GM23248 (cell line): ENCODE data around the gene SIGLEC15. TPM values are rescaled to one million over a fixed set of nuclear protein-coding genes. Genes with fewer than 3 reads are reported as not detected.

Source experiments
- DNase-seq: peaks from one replicate; pipeline ENCODE4 v3.0.0-alpha.2; 2015
- H2AFZ ChIP-seq: fragments of 200-600 bp; sonication (generic); 2 replicates; pipeline ENCODE4 v1.6.1; 2016; ENCODE audit warnings: antibody characterized with exemption
- H3F3A ChIP-seq: fragments of 200-600 bp; sonication (generic); 2 replicates; pipeline ENCODE4 v1.6.1; 2016; ENCODE audit warnings: mild to moderate bottlenecking, antibody characterized with exemption, mixed run types; ENCODE audit not compliant: insufficient read depth
- H3K27ac ChIP-seq: fragments of 200-600 bp; sonication (generic); 2 replicates; pipeline ENCODE4 v1.5.1; 2016; ENCODE audit warnings: mild to moderate bottlenecking
- H3K27me3 ChIP-seq: fragments of 200-600 bp; sonication (generic); replicated peaks from 2 replicates; pipeline ENCODE4 v1.6.1; 2016; ENCODE audit warnings: mild to moderate bottlenecking; ENCODE audit not compliant: insufficient read depth
- H3K36me3 ChIP-seq: fragments of 200-600 bp; sonication (generic); 2 replicates; pipeline ENCODE4 v1.6.1; 2016; ENCODE audit warnings: low read depth, mild to moderate bottlenecking
- H3K4me1 ChIP-seq: fragments of 200-600 bp; sonication (generic); 2 replicates; pipeline ENCODE4 v1.6.1; 2016; ENCODE audit warnings: mild to moderate bottlenecking; ENCODE audit not compliant: insufficient read depth
- H3K4me2 ChIP-seq: fragments of 200-600 bp; sonication (generic); one replicate; pipeline ENCODE4 v1.6.1; 2016; ENCODE audit warnings: mild to moderate bottlenecking; ENCODE audit not compliant: unreplicated experiment
- H3K4me3 ChIP-seq: fragments of 200-600 bp; sonication (generic); 2 replicates; pipeline ENCODE4 v1.5.1; 2016; ENCODE audit warnings: mild to moderate bottlenecking
- H3K79me2 ChIP-seq: fragments of 200-600 bp; sonication (generic); 2 replicates; pipeline ENCODE4 v1.6.1; 2016; ENCODE audit warnings: mild to moderate bottlenecking; ENCODE audit not compliant: insufficient read depth
- H3K9ac ChIP-seq: fragments of 200-600 bp; sonication (generic); 2 replicates; pipeline ENCODE4 v1.6.1; 2016; ENCODE audit warnings: mild to moderate bottlenecking
- H3K9me2 ChIP-seq: fragments of 200-600 bp; sonication (generic); 2 replicates; pipeline ENCODE4 v1.6.1; 2016; ENCODE audit warnings: mixed run types, mild to moderate bottlenecking, moderate library complexity; ENCODE audit not compliant: insufficient read depth
- H3K9me3 ChIP-seq: fragments of 200-600 bp; sonication (generic); one replicate; pipeline ENCODE4 v1.6.1; 2017; ENCODE audit warnings: low read depth
- H4K20me1 ChIP-seq: fragments of 200-600 bp; sonication (generic); 2 replicates; pipeline ENCODE4 v1.6.0; 2016; ENCODE audit not compliant: insufficient read depth
- EZH2 ChIP-seq: fragments of 200-600 bp; sonication (generic); IDR thresholded peaks from 2 replicates; pipeline ENCODE4 v1.6.1; 2018; ENCODE audit warnings: antibody characterized with exemption, mild to moderate bottlenecking; ENCODE audit not compliant: insufficient read depth, poor library complexity, severe bottlenecking
- EZH2phosphoT487 ChIP-seq: fragments of 200-600 bp; sonication (generic); IDR thresholded peaks from 2 replicates; pipeline ENCODE4 v1.6.1; 2018; ENCODE audit warnings: antibody characterized with exemption, moderate library complexity, mild to moderate bottlenecking, low read depth; ENCODE audit not compliant: insufficient read depth
- whole genome bisulfite sequencing, 2 experiments: methylation state at CpG; one replicate each; pipeline ENCODE4 v1.1.6; 2015 to 2017; ENCODE audit warnings: low lambda C conversion rate in 2 of 2, low coverage in 1 of 2; ENCODE audit errors: missing lambda C conversion rate in 2 of 2; 5-methylcytosine and 5-hydroxymethylcytosine counted together
- in situ Hi-C: fragments of 300-500 bp; cut with MboI; formaldehyde crosslinking; loops from 2 replicates; pipeline ENCODE4 v1.15.0; 2020
- polyA plus RNA-seq: library from polyadenylated mRNA; unstranded; fragments of >200 nt; fragmentation: Nextera tagmentation; extraction: Ambion mirVana; gene quantifications from 2 replicates; pipeline ENCODE4 v1.2.1, GENCODE V29; 2016
- total RNA-seq: library from RNA; depleted of rRNA; stranded (reverse); fragments of >200 nt; shearing (Covaris generic); gene quantifications from 2 replicates; pipeline ENCODE4 v1.2.3, GENCODE V29; 2014

SIGLEC15 gene
- total and polyA plus RNA-seq, 2 experiments from 2014 or later, result 0.22 to 0.69 TPM

- Histone ChIP-seq H3K4me3 (no peak overlapping the region), H3K9me2 (no peaks in the 10 kb centered on the region), H3K79me2 (no peaks in the 10 kb centered on the region), H3K4me1 (no peaks in the 10 kb centered on the region), H4K20me1 (no peaks in the 10 kb centered on the region), H3K27ac (no peak overlapping the region), H3K36me3 (peaks cover 95% of the 10 kb centered on the region), H3K4me2 (no peak overlapping the region), H3F3A (0 out of 2 replicates have a peak, but pooled peaks cover 7% of the 10 kb centered on the region), H3K9ac (no peak overlapping the region), H2AFZ (no peak overlapping the region), H3K9me3 (no peaks in the 10 kb centered on the region), H3K27me3 (no peaks in the 10 kb centered on the region)
- WGBS, 2 experiments, result 100% methylated on average over 1 of the region's 1 CpG
- no peak for TF ChIP-seq EZH2phosphoT487
- TF ChIP-seq EZH2, result no peak
- no peak for DNase-seq
- in situ Hi-C loops, result no loop called here
Observed at GRCh38 chr18:45861926-45862325, 36.5 kb downstream of the SIGLEC15 start.

DNA sequence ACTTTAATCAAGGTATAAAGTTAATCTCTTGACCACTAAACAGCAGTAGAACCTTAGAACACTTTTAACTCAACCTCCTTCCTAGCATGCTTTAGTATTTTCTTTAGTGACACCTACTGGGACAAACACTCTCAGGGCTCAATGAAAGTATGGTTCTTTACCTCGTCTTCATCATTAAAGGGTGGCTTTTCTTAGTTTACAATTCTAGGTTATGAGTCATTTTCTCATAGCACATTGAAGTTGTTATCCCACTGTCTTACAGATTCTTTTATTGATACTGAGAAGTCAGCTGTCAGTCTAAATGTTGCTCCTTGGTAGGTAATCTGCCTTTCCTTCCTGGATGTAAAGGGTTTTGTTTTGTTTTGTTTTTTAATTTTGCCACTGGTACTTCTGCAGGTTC is 38.0 kb downstream of the SIGLEC15 start:
- H3K9me3 ChIP-seq, result no peaks in the 10 kb centered on the region
- no peak overlapping the region for H3K27ac ChIP-seq
- H3K36me3 ChIP-seq, result peaks cover 93% of the 10 kb centered on the region
- no peak overlapping the region for H3K4me2 ChIP-seq
- in situ Hi-C loops, result no loop called here
- no peaks in the 10 kb centered on the region for H3K9me2 ChIP-seq
- no peaks in the 10 kb centered on the region for H4K20me1 ChIP-seq
- TF ChIP-seq EZH2phosphoT487, result no peak
- no peak for TF ChIP-seq EZH2
- no peak overlapping the region for H3K9ac ChIP-seq
- no peak overlapping the region for H3K4me3 ChIP-seq
- 81 to 94% methylated on average over 1 of the region's 1 CpG for WGBS, 2 experiments
- H3F3A ChIP-seq, result 0 out of 2 replicates have a peak, but pooled peaks cover 7% of the 10 kb centered on the region
- no peak overlapping the region for H2AFZ ChIP-seq
- H3K27me3 ChIP-seq, result no peaks in the 10 kb centered on the region
- H3K4me1 ChIP-seq, result no peaks in the 10 kb centered on the region
- peaks cover 9% of the 10 kb centered on the region; the same call in 1 of the 2 replicates for H3K79me2 ChIP-seq
- DNase-seq, result no peak

- DNase-seq, result no peak
- 96 to 98% methylated on average over 5 of the region's 5 CpGs for WGBS, 2 experiments
- in situ Hi-C loops, result no loop called here
- Histone ChIP-seq H3K27ac (no peak overlapping the region), H3K79me2 (peaks cover 15% of the 10 kb centered on the region), H3K9me2 (no peaks in the 10 kb centered on the region), H2AFZ (no peak overlapping the region), H3F3A (0 out of 2 replicates have a peak, but pooled peaks cover 7% of the 10 kb centered on the region), H3K27me3 (no peaks in the 10 kb centered on the region), H3K9ac (no peak overlapping the region), H3K4me2 (no peak overlapping the region), H3K4me1 (no peaks in the 10 kb centered on the region), H3K4me3 (no peak overlapping the region), H3K9me3 (no peaks in the 10 kb centered on the region), H3K36me3 (peaks cover 93% of the 10 kb centered on the region), H4K20me1 (no peaks in the 10 kb centered on the region)
- no peak for TF ChIP-seq EZH2
- TF ChIP-seq EZH2phosphoT487, result no peak
Observed at GRCh38 chr18:45864081-45864480, 38.6 kb downstream of the SIGLEC15 start.

- WGBS, 2 experiments, result 90 to 91% methylated on average over 5 of the region's 5 CpGs
- no peaks in the 10 kb centered on the region for H3K4me1 ChIP-seq
- H3K4me3 ChIP-seq, result no peak overlapping the region
- DNase-seq, result no peak
- no peak overlapping the region for H3K27ac ChIP-seq
- H3K36me3 ChIP-seq, result peaks cover 94% of the 10 kb centered on the region
- no peak overlapping the region for H2AFZ ChIP-seq
- in situ Hi-C loops, result no loop called here
- no peaks in the 10 kb centered on the region for H3K27me3 ChIP-seq
- peaks cover 13% of the 10 kb centered on the region; the same call in 1 of the 2 replicates for H3F3A ChIP-seq
- TF ChIP-seq EZH2 (no peak), EZH2phosphoT487 (no peak)
- H3K9me2 ChIP-seq, result no peaks in the 10 kb centered on the region
- no peaks in the 10 kb centered on the region for H4K20me1 ChIP-seq
- H3K4me2 ChIP-seq, result no peak overlapping the region
- no peaks in the 10 kb centered on the region for H3K9me3 ChIP-seq
- H3K79me2 ChIP-seq, result peaks cover 27% of the 10 kb centered on the region
- no peak overlapping the region for H3K9ac ChIP-seq
Observed at GRCh38 chr18:45865466-45865865, 40.0 kb downstream of the SIGLEC15 start.

DNA sequence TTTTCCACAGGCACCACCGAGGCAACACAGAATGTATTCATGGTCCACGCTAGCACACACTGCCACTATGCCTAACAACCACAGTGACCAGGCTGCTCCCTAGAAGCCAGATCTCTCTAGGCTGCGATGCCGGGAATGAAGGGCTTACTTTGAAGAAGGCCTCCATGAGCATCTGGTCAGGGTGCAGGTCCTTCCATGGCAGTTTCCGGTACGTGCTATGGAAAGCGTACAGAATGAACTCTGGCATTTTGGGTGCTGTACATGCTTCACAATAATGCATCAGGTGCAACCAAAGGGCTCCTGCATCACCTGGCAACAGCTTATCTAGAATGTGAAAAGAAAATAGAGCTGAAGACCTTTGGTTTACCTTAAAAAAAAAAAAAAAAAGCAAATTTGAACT is 44.9 kb downstream of the SIGLEC15 start:
- 0 out of 2 replicates have a peak, but pooled peaks cover 3% of the 10 kb centered on the region for H4K20me1 ChIP-seq

More for the DNA sequence above, 44.9 kb downstream of the SIGLEC15 start:
- H2AFZ ChIP-seq, result no peak overlapping the region
- TF ChIP-seq EZH2 (no peak), EZH2phosphoT487 (no peak)
- H3F3A ChIP-seq, result peaks cover 31% of the 10 kb centered on the region
- H3K9me3 ChIP-seq, result no peaks in the 10 kb centered on the region
- no peak for DNase-seq
- H3K4me2 ChIP-seq, result no peak overlapping the region
- peaks cover 89% of the 10 kb centered on the region for H3K36me3 ChIP-seq
- no peak overlapping the region for H3K4me3 ChIP-seq
- in situ Hi-C loops, result loop anchor here (10.0 kb wide), 1 partner anchor 176 kb away; no protein-coding TSS in a partner anchor
- H3K27me3 ChIP-seq, result no peaks in the 10 kb centered on the region
- no peaks in the 10 kb centered on the region for H3K9me2 ChIP-seq
- 91 to 95% methylated on average over 7 of the region's 7 CpGs for WGBS, 2 experiments
- H3K4me1 ChIP-seq, result peaks cover 13% of the 10 kb centered on the region
- peaks cover 40% of the 10 kb centered on the region for H3K79me2 ChIP-seq
- H3K9ac ChIP-seq, result no peak overlapping the region
- no peak overlapping the region for H3K27ac ChIP-seq
